Gastroesophageal sphincter (tissue), 3 donors: Measurements from ENCODE around the gene UST.

Source experiments
- CTCF ChIP-seq, 4 experiments: fragments of 200-600 bp in 2 of 4; fragments of 450-650 bp in 2 of 4; sonication (generic) in 1 of 4; IDR thresholded peaks; one replicate each; pipeline ENCODE4 v1.5.1; 2017 to 2019; ENCODE audit warnings: antibody characterized with exemption in 4 of 4, mild to moderate bottlenecking in 2 of 4, moderate library complexity in 2 of 4
- POLR2A ChIP-seq, 2 donors: fragments of 450-650 bp; IDR thresholded peaks; one replicate each; pipeline ENCODE4 v1.6.1; 2017; ENCODE audit warnings: antibody characterized with exemption in 2 of 2, mild to moderate bottlenecking in 2 of 2, moderate library complexity in 1 of 2

DNA sequence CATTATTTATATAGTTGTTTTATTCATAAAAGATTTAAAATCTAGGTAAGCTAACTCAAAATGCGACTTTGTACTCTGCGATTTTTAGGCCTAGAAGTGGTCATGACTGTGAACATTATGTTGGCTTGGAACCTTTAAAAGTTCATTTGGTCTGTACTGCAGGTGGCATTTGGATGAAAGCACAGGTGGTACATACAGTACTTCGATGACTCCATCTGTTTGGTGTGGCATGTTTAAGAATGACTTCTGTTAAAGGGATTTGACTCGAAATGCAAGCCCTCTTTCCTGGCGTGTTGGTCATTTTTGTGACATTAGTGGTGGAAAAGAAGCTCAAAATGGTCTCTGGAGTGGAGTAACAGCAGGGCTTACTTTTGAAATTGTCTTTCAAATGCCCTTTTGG lies 118.1 kb downstream of the UST start:
- TF ChIP-seq POLR2A (IDR thresholded peaks at IDR 0.05) (no peak), CTCF (IDR thresholded peaks at IDR 0.05) (no peak)
